ENCODE measurements around the gene VPS13D. TPM values are rescaled to one million over a fixed set of nuclear protein-coding genes. Genes with fewer than 3 reads are reported as not detected.
"Not testable (repeated sequence)": the region's sequence is repeated elsewhere in the genome, so short reads cannot be mapped to it uniquely, and the experiment has no call there.

The VPS13D gene
- total RNA-seq, 1 experiment from 2014 or later, result 33.1 TPM

DNA sequence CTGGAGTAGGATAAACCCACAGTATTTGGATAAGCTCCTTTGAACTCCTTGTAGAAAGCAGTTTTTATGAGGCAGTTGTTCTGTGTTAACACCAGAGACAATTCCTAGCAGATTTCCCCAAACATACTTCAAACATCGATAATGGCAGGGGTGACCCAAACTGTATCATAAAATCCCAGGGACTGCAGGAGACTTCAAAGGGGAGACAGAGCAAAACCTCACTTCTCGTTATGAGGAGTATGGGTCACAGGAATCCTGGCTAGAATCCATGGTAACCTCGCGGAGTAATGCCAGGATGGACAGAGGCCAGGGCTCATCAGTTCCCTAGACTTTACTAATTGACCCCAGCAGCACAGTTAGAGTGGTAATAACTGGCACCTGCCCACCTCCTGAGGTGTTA lies 240.2 kb downstream of the VPS13D start:
- intact Hi-C loops (cut with micrococcal nuclease; ENCODE audit: unreplicated experiment), result no loop called here
- TF ChIP-seq CTCF (IDR thresholded peaks at IDR 0.05) (no peak), TCF7L2 (IDR thresholded peaks at IDR 0.05; ENCODE audit: low read depth, low read length) (peak; percentile 97)
- no peaks in the 10 kb centered on the region for H3K36me3 ChIP-seq (ENCODE audit: control insufficient read depth, insufficient read depth, low read length)
- H3K9me3 ChIP-seq (ENCODE audit: control insufficient read depth, insufficient read depth, low read depth, low read length), result peaks cover 25% of the 10 kb centered on the region; the same call in 1 of the 2 replicates
- peaks cover 17% of the 10 kb centered on the region; the same call in 1 of the 2 replicates for H3K4me1 ChIP-seq (ENCODE audit: control insufficient read depth, insufficient read depth, low read length)
- DNase-seq (ENCODE audit: low read depth, low spot score) (no peak), ATAC-seq (peak; percentile 38; the same call in 1 of the 2 replicates)
- H3K4me3 ChIP-seq (ENCODE audit: low read depth in 2 of 2, low read length in 2 of 2), result no peak overlapping the region
- in situ Hi-C loops (cut with HindIII; ENCODE audit: low pct_unique_long_range_greater_than_20kb, low sequenced_read_pairs), result no loop called here
- ChIA-PET CTCF (no interaction called here), POLR2A (no interaction called here)
- no TSS peak for BruUV-seq (replicated peaks)
- peak overlapping the region; percentile 73 for H3K27ac ChIP-seq (ENCODE audit: low read length)
- H3K27me3 ChIP-seq (ENCODE audit: control insufficient read depth, insufficient read depth, low read length), result no peaks in the 10 kb centered on the region

- DNase-seq (ENCODE audit: low read depth, low spot score); ATAC-seq: not testable (repeated sequence)
These were observed 241.1 kb downstream of the VPS13D start for GRCh38 chr1:12470916-12471315.

GRCh38 chr1:12472156-12472797 lies 242.4 kb downstream of the VPS13D start:
- Histone ChIP-seq H3K27ac (ENCODE audit: low read length) (peak overlapping the region; percentile 18; the same call in 1 of the 2 replicates), H3K4me1 (ENCODE audit: control insufficient read depth, insufficient read depth, low read length) (peaks cover 34% of the 10 kb centered on the region), H3K4me3 (ENCODE audit: low read depth in 2 of 2, low read length in 2 of 2) (no peak overlapping the region), H3K9me3 (ENCODE audit: control insufficient read depth, insufficient read depth, low read depth, low read length) (peaks cover 32% of the 10 kb centered on the region; the same call in 1 of the 2 replicates), H3K36me3 (ENCODE audit: control insufficient read depth, insufficient read depth, low read length) (no peaks in the 10 kb centered on the region), H3K27me3 (ENCODE audit: control insufficient read depth, insufficient read depth, low read length) (no peaks in the 10 kb centered on the region)
- TF ChIP-seq POLR2AphosphoS5 (IDR thresholded peaks at IDR 0.05; ENCODE audit: low read depth, low read length), result no peak
- TF ChIP-seq TCF7L2 (IDR thresholded peaks at IDR 0.05; ENCODE audit: low read depth, low read length), result no peak
- no peak for TF ChIP-seq CTCF (IDR thresholded peaks at IDR 0.05)
- no peak for TF ChIP-seq REST (IDR thresholded peaks at IDR 0.05; ENCODE audit: insufficient read depth in 1 of 2, low read depth in 2 of 2, low read length in 1 of 2)
- TF ChIP-seq SIN3A (IDR thresholded peaks at IDR 0.05; ENCODE audit: borderline replicate concordance, insufficient read depth, low read depth, low read length), result no peak
- intact Hi-C loops (cut with micrococcal nuclease; ENCODE audit: unreplicated experiment) (no loop called here), in situ Hi-C loops (cut with HindIII; ENCODE audit: low pct_unique_long_range_greater_than_20kb, low sequenced_read_pairs) (no loop called here)
- no peak for DNase-seq (ENCODE audit: low read depth, low spot score)
- ChIA-PET CTCF (no interaction called here), POLR2A (no interaction called here)
- no peak for ATAC-seq
- BruUV-seq (replicated peaks), result no TSS peak

More at GRCh38 chr1:12470916-12471315, 241.1 kb downstream of the VPS13D start:
- H3K36me3 ChIP-seq (ENCODE audit: control insufficient read depth, insufficient read depth, low read length); H3K27me3 ChIP-seq (ENCODE audit: control insufficient read depth, insufficient read depth, low read length); POLR2A ChIA-PET; in situ Hi-C loops (cut with HindIII; ENCODE audit: low pct_unique_long_range_greater_than_20kb, low sequenced_read_pairs); BruUV-seq (replicated peaks); intact Hi-C loops (cut with micrococcal nuclease; ENCODE audit: unreplicated experiment); H3K4me3 ChIP-seq (ENCODE audit: low read depth in 2 of 2, low read length in 2 of 2); CTCF ChIA-PET: not testable (repeated sequence)
- peak overlapping the region; percentile 73 for H3K27ac ChIP-seq (ENCODE audit: low read length)
- peaks cover 32% of the 10 kb centered on the region; the same call in 1 of the 2 replicates for H3K9me3 ChIP-seq (ENCODE audit: control insufficient read depth, insufficient read depth, low read depth, low read length)
- H3K4me1 ChIP-seq (ENCODE audit: control insufficient read depth, insufficient read depth, low read length), result peaks cover 22% of the 10 kb centered on the region

All from Panc1 (cell line).